Measurements from ENCODE around the gene INTS13.

- TF ChIP-seq POLR2A (IDR thresholded peaks at IDR 0.05): no peak
- TF ChIP-seq POLR2AphosphoS5 (IDR thresholded peaks at IDR 0.05): no peak
- TF ChIP-seq EP300 (IDR thresholded peaks at IDR 0.05): no peak
- TF ChIP-seq, protein P1, sequence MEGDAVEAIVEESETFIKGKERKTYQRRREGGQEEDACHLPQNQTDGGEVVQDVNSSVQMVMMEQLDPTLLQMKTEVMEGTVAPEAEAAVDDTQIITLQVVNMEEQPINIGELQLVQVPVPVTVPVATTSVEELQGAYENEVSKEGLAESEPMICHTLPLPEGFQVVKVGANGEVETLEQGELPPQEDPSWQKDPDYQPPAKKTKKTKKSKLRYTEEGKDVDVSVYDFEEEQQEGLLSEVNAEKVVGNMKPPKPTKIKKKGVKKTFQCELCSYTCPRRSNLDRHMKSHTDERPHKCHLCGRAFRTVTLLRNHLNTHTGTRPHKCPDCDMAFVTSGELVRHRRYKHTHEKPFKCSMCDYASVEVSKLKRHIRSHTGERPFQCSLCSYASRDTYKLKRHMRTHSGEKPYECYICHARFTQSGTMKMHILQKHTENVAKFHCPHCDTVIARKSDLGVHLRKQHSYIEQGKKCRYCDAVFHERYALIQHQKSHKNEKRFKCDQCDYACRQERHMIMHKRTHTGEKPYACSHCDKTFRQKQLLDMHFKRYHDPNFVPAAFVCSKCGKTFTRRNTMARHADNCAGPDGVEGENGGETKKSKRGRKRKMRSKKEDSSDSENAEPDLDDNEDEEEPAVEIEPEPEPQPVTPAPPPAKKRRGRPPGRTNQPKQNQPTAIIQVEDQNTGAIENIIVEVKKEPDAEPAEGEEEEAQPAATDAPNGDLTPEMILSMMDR (IDR thresholded peaks at IDR 0.05): no peak
Observed at GRCh38 chr12:26878661-26879119, 59.1 kb downstream of the INTS13 start.
